Type B pancreatic cell (in vitro differentiated cells): ENCODE results near the gene R3HDM2. TPM values are rescaled to one million over a fixed set of nuclear protein-coding genes. Genes with fewer than 3 reads are reported as not detected.

Experiments used
- DNase-seq: peaks from one replicate; pipeline ENCODE4 v3.0.0; 2021; ENCODE audit warnings: mixed read lengths; ENCODE audit not compliant: unreplicated experiment; ENCODE audit errors: extremely low spot score
- H3K27ac Mint-ChIP-seq: 2 replicates; pipeline ENCODE4 v1.8.0; 2021; ENCODE audit warnings: mild to moderate bottlenecking, mixed read lengths
- H3K27me3 Mint-ChIP-seq: 2 replicates; pipeline ENCODE4 v1.8.0; 2021; ENCODE audit warnings: mixed read lengths
- H3K36me3 Mint-ChIP-seq: 2 replicates; pipeline ENCODE4 v1.8.0; 2021; ENCODE audit warnings: mixed read lengths
- H3K4me1 Mint-ChIP-seq: one replicate; pipeline ENCODE4 v1.8.0; 2021; ENCODE audit warnings: mixed read lengths; ENCODE audit not compliant: unreplicated experiment
- H3K4me3 Mint-ChIP-seq: 2 replicates; pipeline ENCODE4 v1.8.0; 2021; ENCODE audit warnings: mild to moderate bottlenecking, mixed read lengths
- H3K9me3 Mint-ChIP-seq: 2 replicates; pipeline ENCODE4 v1.8.0; 2021; ENCODE audit warnings: mixed read lengths
- CTCF ChIP-seq: fragments of 200-600 bp; sonication (generic); conservative IDR thresholded peaks from 2 replicates; pipeline ENCODE4 v1.5.0; 2021; ENCODE audit warnings: antibody characterized with exemption, mild to moderate bottlenecking
- total RNA-seq: library from RNA; stranded (reverse); gene quantifications from 2 replicates; pipeline ENCODE4 v1.2.1, GENCODE V29; 2021; ENCODE audit warnings: low replicate concordance

The R3HDM2 gene
- total RNA-seq, 1 donor from 2014 or later, result 59.0 TPM

- Mint-ChIP-seq H3K4me1 (no peaks in the 10 kb centered on the region), H3K27me3 (no peaks in the 10 kb centered on the region), H3K4me3 (no peak overlapping the region), H3K27ac (no peak overlapping the region), H3K9me3 (no peaks in the 10 kb centered on the region), H3K36me3 (peaks cover 9% of the 10 kb centered on the region)
- no peak for DNase-seq
- no peak for TF ChIP-seq CTCF
These were observed 46.4 kb downstream of the R3HDM2 start for GRCh38 chr12:57384478-57384877.

DNA sequence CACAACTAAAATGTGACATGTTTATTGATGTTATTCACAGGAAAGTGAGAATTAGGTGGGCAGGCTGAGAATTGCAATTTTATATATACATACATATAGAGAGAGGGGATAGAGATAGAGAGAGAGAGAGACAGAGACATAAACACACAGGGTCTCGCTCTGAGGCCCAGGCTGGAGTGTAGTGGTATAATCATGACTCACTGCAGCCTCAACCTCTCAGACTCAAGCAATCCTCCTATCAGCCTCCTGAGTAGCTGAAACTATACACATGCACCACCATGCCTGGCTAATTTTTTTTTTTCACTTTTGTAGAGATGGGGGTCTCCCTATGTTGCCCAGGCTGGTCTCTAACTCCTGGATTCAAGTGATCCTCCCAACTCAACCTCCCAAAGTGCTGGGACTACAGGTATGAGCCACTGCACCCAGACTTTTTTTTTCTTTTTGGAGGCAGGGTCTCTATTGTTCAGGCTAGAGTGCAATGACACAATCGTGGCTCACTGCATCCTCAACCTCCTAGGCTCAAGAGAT is 49.1 kb downstream of the R3HDM2 start:
- no peak for DNase-seq
- Mint-ChIP-seq H3K4me3 (no peak overlapping the region), H3K27me3 (no peaks in the 10 kb centered on the region), H3K4me1 (no peaks in the 10 kb centered on the region), H3K27ac (no peak overlapping the region), H3K36me3 (peaks cover 4% of the 10 kb centered on the region), H3K9me3 (no peaks in the 10 kb centered on the region)
- no peak for TF ChIP-seq CTCF

DNA sequence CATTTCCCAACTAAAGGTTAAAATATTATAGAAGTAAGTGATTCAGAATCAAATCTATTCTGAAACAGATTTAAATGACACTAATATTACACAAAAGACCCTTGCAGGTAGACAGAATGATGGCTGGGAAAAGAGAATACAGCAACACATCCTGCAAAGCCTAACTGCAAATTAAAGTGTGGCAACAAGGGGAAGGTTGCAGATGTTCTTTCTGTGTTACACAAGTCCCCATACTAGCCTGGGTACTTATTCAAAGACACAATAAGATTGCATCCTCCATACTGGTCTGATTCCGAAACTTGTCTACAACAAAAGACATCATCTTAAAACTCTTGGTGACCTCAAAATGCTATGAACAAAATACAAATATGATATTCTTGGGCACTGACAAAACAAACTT is 50.5 kb downstream of the R3HDM2 start:
- no peak overlapping the region for H3K4me3 Mint-ChIP-seq
- H3K36me3 Mint-ChIP-seq, result peaks cover 5% of the 10 kb centered on the region
- no peaks in the 10 kb centered on the region for H3K27me3 Mint-ChIP-seq
- DNase-seq, result no peak
- H3K27ac Mint-ChIP-seq, result no peak overlapping the region
- no peaks in the 10 kb centered on the region for H3K4me1 Mint-ChIP-seq
- no peak for TF ChIP-seq CTCF
- no peaks in the 10 kb centered on the region for H3K9me3 Mint-ChIP-seq

GRCh38 chr12:57377103-57377840 is 53.6 kb downstream of the R3HDM2 start:
- Mint-ChIP-seq H3K9me3 (no peaks in the 10 kb centered on the region), H3K4me3 (no peak overlapping the region), H3K27me3 (no peaks in the 10 kb centered on the region), H3K36me3 (peaks cover 6% of the 10 kb centered on the region), H3K4me1 (no peaks in the 10 kb centered on the region), H3K27ac (no peak overlapping the region)
- no peak for TF ChIP-seq CTCF
- no peak for DNase-seq

- H3K27ac Mint-ChIP-seq, result no peak overlapping the region
- no peak for TF ChIP-seq CTCF
These were observed 58.6 kb downstream of the R3HDM2 start for GRCh38 chr12:57372233-57372632.

More at GRCh38 chr12:57372233-57372632, 58.6 kb downstream of the R3HDM2 start:
- Mint-ChIP-seq H3K4me3 (no peak overlapping the region), H3K4me1 (peaks cover 5% of the 10 kb centered on the region), H3K9me3 (peaks cover 4% of the 10 kb centered on the region), H3K27me3 (no peaks in the 10 kb centered on the region), H3K36me3 (peaks cover 9% of the 10 kb centered on the region)
- no peak for DNase-seq
